ENCODE measurements around the gene BAHCC1.

DNA sequence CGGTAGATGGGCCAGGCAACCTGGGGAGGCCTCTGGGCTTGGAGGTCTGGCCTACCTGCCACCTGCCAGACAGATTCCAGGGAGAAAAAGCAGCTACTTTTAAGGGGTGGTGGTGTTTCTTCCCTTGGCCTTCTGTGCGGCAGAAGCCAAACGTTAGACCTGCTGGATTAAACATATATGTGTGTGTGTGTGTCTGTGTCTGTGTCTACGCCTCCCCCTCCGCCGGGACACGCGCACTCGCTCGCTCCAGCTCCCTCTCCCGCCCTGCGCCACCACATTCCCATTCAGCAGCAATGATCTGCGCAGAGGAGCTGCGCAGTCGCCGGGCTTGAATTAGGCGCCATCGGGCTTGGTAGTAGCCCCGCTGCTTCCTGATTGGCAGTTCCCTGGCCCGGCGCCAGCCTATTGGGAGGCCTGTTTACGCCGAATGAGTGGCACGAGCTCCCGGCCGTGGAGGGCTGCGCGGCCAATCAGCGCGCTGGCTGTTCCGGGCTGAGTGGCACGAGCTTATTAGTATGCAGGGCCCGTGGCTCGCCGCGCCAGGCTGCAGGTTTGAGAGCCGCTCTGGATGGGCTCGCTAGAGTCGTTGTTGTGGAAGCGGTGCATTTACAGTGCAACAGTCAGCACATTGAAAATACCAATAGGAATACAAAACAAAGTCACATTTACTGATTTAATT lies at the start of gene BAHCC1:
- TF ChIP-seq ZNF274 (IDR thresholded peaks at IDR 0.05; ENCODE audit: low read depth, low read length) = no peak
- TF ChIP-seq SUZ12 (IDR thresholded peaks at IDR 0.05; ENCODE audit: extremely low read depth, insufficient read depth, insufficient read length) = no peak

Measured in NT2/D1 (cell line).